DOHH2 (cell line): ENCODE data around the gene CDSN.

ENCODE experiments used
- H3F3A ChIP-seq: fragments of 200-600 bp; sonication (generic), shearing (Covaris generic); 2 replicates; pipeline ENCODE4 v1.6.0; 2016; ENCODE audit warnings: antibody characterized with exemption, mild to moderate bottlenecking; ENCODE audit not compliant: control insufficient read depth, insufficient read depth
- H3K27ac ChIP-seq: fragments of 200-600 bp; sonication (generic); 2 replicates; pipeline ENCODE4 v1.5.1; 2014; ENCODE audit warnings: low read depth, mild to moderate bottlenecking, low read length, moderate library complexity
- H3K27me3 ChIP-seq: fragments of 200-600 bp; sonication (generic); 2 replicates; pipeline ENCODE4 v1.6.1; 2014; ENCODE audit warnings: mild to moderate bottlenecking, low read length, mixed read lengths; ENCODE audit not compliant: control insufficient read depth
- H3K36me3 ChIP-seq: fragments of 200-600 bp; sonication (generic); 2 replicates; pipeline ENCODE4 v1.6.1; 2014; ENCODE audit warnings: mild to moderate bottlenecking, low read length, moderate library complexity, mixed read lengths; ENCODE audit not compliant: control insufficient read depth
- H3K4me1 ChIP-seq: fragments of 200-600 bp; sonication (generic); 2 replicates; pipeline ENCODE4 v1.6.1; 2014; ENCODE audit warnings: mild to moderate bottlenecking, low read length, mixed read lengths; ENCODE audit not compliant: control insufficient read depth
- H3K4me2 ChIP-seq: fragments of 200-600 bp; sonication (generic); 2 replicates; pipeline ENCODE4 v1.6.0; 2014; ENCODE audit warnings: mild to moderate bottlenecking, low read length, moderate library complexity
- H3K4me3 ChIP-seq: fragments of 200-600 bp; sonication (generic); 2 replicates; pipeline ENCODE4 v1.5.1; 2014; ENCODE audit warnings: mild to moderate bottlenecking, low read length, mixed read lengths
- H3K79me2 ChIP-seq: fragments of 200-600 bp; sonication (generic); 2 replicates; pipeline ENCODE4 v1.6.1; 2014; ENCODE audit warnings: mild to moderate bottlenecking, low read length, mixed read lengths; ENCODE audit not compliant: control insufficient read depth
- H3K9me2 ChIP-seq: fragments of 200-600 bp; sonication (generic); replicated peaks from 2 replicates; pipeline ENCODE4 v1.6.1; 2014; ENCODE audit warnings: mild to moderate bottlenecking, low read length, mixed read lengths; ENCODE audit not compliant: control insufficient read depth
- H3K9me3 ChIP-seq: fragments of 200-600 bp; sonication (generic); 2 replicates; pipeline ENCODE4 v1.6.1; 2014; ENCODE audit warnings: antibody characterized with exemption, low read length, mixed read lengths; ENCODE audit not compliant: control insufficient read depth, insufficient read depth
- H4K20me1 ChIP-seq: fragments of 200-600 bp; sonication (generic); 2 replicates; pipeline ENCODE4 v1.6.0; 2014; ENCODE audit warnings: low read depth, mild to moderate bottlenecking, antibody characterized with exemption, low read length, moderate library complexity; ENCODE audit not compliant: control insufficient read depth, insufficient read depth
- EZH2phosphoT487 ChIP-seq: fragments of 200-600 bp; sonication (generic); IDR thresholded peaks from 2 replicates; pipeline ENCODE4 v1.6.1; 2017; ENCODE audit warnings: borderline replicate concordance, mild to moderate bottlenecking, antibody characterized with exemption, low read length, moderate library complexity, mixed read lengths
- TF ChIP-seq, protein P1 (sequence below): fragments of 200-600 bp; sonication (generic); IDR thresholded peaks from one replicate; pipeline ENCODE4 v1.5.1; 2014; ENCODE audit warnings: antibody characterized with exemption, mild to moderate bottlenecking, low read depth, low read length; ENCODE audit not compliant: poor library complexity, severe bottlenecking

The CDSN gene

DNA sequence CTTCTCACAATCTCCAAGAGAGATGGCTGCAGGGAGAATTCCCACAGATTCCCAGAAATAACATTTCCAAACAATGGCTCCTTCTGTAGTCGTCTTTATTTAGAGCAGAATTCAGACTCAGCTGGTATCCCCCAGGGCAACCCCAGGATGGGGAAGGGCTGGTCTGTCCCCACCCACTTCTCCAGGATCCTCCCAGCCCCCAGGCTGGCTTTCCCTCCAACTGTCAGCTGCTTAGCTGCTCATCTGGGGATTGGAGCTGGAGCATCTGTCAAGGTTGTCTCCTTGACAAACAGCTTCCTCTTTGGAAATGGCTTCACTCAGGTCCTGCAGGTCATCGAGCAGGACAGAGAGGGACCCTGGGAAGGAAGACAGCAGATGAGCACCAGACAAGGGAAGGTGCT lies 22.1 kb upstream of the CDSN start:
- Histone ChIP-seq H3K27ac (no peak overlapping the region), H3F3A (no peaks in the 10 kb centered on the region), H3K9me3 (no peaks in the 10 kb centered on the region), H3K36me3 (peaks cover 12% of the 10 kb centered on the region), H3K79me2 (no peaks in the 10 kb centered on the region), H3K4me2 (no peak overlapping the region), H3K4me1 (peaks cover 5% of the 10 kb centered on the region), H3K27me3 (no peaks in the 10 kb centered on the region), H4K20me1 (no peaks in the 10 kb centered on the region), H3K4me3 (no peak overlapping the region), H3K9me2 (no peaks in the 10 kb centered on the region)
- no peak for TF ChIP-seq EZH2phosphoT487
- TF ChIP-seq, protein P1, sequence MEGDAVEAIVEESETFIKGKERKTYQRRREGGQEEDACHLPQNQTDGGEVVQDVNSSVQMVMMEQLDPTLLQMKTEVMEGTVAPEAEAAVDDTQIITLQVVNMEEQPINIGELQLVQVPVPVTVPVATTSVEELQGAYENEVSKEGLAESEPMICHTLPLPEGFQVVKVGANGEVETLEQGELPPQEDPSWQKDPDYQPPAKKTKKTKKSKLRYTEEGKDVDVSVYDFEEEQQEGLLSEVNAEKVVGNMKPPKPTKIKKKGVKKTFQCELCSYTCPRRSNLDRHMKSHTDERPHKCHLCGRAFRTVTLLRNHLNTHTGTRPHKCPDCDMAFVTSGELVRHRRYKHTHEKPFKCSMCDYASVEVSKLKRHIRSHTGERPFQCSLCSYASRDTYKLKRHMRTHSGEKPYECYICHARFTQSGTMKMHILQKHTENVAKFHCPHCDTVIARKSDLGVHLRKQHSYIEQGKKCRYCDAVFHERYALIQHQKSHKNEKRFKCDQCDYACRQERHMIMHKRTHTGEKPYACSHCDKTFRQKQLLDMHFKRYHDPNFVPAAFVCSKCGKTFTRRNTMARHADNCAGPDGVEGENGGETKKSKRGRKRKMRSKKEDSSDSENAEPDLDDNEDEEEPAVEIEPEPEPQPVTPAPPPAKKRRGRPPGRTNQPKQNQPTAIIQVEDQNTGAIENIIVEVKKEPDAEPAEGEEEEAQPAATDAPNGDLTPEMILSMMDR = no peak

DNA sequence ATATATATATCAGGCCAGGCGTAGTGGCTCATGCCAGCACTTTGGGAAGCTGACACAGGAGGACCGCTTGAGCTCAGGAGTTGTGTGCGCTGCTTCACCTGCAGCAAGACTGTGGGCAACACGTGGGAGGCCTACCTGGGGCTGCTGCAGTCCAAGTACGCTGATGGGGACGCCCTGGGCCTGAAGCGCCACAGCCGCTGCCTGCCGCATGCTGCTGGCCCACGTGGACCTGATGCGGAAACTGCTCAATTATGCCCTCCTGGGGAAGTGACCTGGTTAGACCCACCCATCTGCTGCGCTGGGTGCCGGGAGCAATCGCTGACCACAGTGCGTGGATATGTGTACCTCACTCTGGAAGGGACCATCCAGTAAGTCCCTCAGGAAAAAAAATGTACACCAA lies 20.4 kb upstream of the CDSN start:
- Histone ChIP-seq H3K27me3 (no peaks in the 10 kb centered on the region), H4K20me1 (no peaks in the 10 kb centered on the region), H3K4me2 (no peak overlapping the region), H3K27ac (no peak overlapping the region), H3K36me3 (peaks cover 12% of the 10 kb centered on the region), H3K9me3 (no peaks in the 10 kb centered on the region), H3K9me2 (no peaks in the 10 kb centered on the region), H3K79me2 (no peaks in the 10 kb centered on the region), H3K4me1 (peaks cover 5% of the 10 kb centered on the region), H3F3A (no peaks in the 10 kb centered on the region), H3K4me3 (no peak overlapping the region)
- TF ChIP-seq, protein P1 = no peak
- TF ChIP-seq EZH2phosphoT487 = no peak

DNA sequence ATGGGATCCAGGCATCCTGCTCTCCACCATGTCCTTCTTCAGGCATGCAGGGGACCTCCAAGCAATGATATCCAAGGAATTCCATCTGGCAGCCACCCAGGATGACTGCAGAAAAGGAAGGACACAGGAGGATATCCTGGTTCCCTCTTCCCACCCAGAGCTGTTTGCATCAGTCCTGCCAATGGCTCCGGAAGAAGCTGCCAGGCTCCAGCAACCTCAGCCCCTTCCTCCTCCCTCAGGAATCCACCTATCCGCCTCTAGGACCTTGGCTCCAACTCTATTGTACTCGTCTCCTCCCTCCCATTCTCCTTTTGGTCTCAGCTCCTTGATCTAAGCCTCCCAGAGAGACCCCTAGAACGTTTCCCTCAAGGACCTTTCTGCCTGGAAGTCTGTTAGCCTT lies 19.4 kb upstream of the CDSN start:
- H3K79me2 ChIP-seq = no peaks in the 10 kb centered on the region
- no peaks in the 10 kb centered on the region for H3K9me3 ChIP-seq
- peaks cover 11% of the 10 kb centered on the region for H3K36me3 ChIP-seq
- no peak overlapping the region for H3K4me3 ChIP-seq
- TF ChIP-seq, protein P1 = no peak
- no peak for TF ChIP-seq EZH2phosphoT487
- H3K27ac ChIP-seq = no peak overlapping the region
- no peak overlapping the region for H3K4me2 ChIP-seq
- no peaks in the 10 kb centered on the region for H3K27me3 ChIP-seq
- no peaks in the 10 kb centered on the region for H3F3A ChIP-seq
- no peaks in the 10 kb centered on the region for H4K20me1 ChIP-seq
- peaks cover 5% of the 10 kb centered on the region for H3K4me1 ChIP-seq
- no peaks in the 10 kb centered on the region for H3K9me2 ChIP-seq

DNA sequence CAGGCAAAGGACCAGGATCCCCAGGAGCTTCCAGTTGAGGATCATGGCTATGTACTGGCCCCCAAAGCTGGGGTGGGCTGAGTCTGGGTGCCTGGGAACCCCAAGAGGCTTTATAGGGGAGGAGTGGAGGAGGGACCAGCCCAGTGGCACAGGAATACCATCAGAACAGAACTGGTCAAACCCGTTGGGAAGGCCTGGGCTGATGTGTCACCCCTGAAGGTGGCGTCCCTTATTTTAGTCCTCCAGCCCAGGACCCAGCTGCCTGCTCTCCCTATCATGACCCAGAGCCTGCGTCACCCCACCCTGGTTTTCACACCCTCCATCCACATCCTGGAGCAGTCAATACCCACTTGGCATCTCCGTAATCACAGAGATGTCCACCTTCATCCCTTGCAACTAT lies 18.7 kb upstream of the CDSN start, which contains the start of gene PSORS1C2:
PSORS1C2 (minus strand) TSS at position 85 of the 400 bp plus-strand sequence; CDS start at position 45, 40 bp downstream.
- Histone ChIP-seq H3K9me3 (no peaks in the 10 kb centered on the region), H3K27ac (no peak within 1 kb of the TSS), H3K4me2 (peak within 1 kb of the TSS; percentile 62), H3F3A (no peaks in the 10 kb centered on the region), H3K36me3 (peaks cover 4% of the 10 kb centered on the region; the same call in 1 of the 2 replicates), H3K27me3 (no peaks in the 10 kb centered on the region), H3K4me1 (peaks cover 5% of the 10 kb centered on the region), H3K4me3 (peak within 1 kb of the TSS; percentile 47), H3K9me2 (no peaks in the 10 kb centered on the region), H4K20me1 (no peaks in the 10 kb centered on the region), H3K79me2 (no peaks in the 10 kb centered on the region)
- TF ChIP-seq, protein P1 = no peak
- no peak for TF ChIP-seq EZH2phosphoT487
